Measurements from ENCODE around the gene CCR4.
A peak's percentile ranks its signal among the peaks of the same experiment; 100 is the strongest.
"Not testable (repeated sequence)": the region's sequence is repeated elsewhere in the genome, so short reads cannot be mapped to it uniquely, and the experiment has no call there.

The CCR4 gene

DNA sequence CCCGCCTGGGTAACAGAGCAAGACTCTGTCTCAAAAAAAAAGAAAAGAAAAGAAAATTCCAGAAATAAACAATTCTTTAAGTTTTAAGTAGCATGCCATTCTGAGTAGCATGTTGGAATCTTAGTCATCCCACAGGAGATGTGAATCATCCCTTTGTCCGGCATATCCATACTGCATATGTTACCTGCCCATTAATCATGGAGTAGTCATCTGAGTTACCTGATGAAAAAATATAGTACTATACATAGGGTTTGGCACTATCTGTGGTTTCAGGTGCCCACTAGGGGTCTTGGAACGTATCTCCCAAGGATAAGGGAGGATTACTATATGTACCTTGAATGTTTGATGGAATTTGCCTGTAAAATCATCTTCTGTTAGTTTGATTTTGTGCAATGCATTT, 6.3 kb upstream of the CCR4 start:
- Mint-ChIP-seq H3K4me3 (no peak overlapping the region), H3K9me3 (no peaks in the 10 kb centered on the region), H3K36me3 (ENCODE audit: low read depth) (no peaks in the 10 kb centered on the region), H3K4me1 (ENCODE audit: low read depth) (peaks cover 25% of the 10 kb centered on the region), H3K27me3 (no peaks in the 10 kb centered on the region), H3K27ac (no peak overlapping the region)
- no peak for DNase-seq

DNA sequence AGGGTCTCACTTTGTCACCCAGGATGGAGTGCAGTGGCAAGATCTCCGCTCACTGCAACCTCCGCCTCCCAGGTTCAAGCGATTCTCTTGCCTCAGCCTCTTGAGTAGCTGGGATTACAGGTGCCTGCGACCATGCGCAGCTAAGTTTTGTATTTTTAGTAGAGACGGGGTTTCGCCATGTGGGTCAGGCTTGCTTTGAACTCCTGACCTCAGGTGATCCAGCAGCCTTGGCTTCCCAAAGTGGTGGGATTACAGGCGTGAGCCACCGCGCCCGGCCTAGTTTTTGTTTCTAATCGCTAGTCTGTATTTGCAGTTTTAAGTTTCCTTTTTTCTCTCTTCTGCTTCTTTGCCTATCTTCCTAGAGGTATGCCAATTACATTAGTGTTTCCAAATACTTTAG, 5.8 kb upstream of the CCR4 start:
- not testable (repeated sequence) for H3K4me3 Mint-ChIP-seq; DNase-seq; H3K9me3 Mint-ChIP-seq; H3K27me3 Mint-ChIP-seq; H3K27ac Mint-ChIP-seq; H3K36me3 Mint-ChIP-seq (ENCODE audit: low read depth)
- H3K4me1 Mint-ChIP-seq (ENCODE audit: low read depth) = peaks cover 30% of the 10 kb centered on the region

- Mint-ChIP-seq H3K4me3 (no peak overlapping the region), H3K9me3 (no peaks in the 10 kb centered on the region), H3K27ac (no peak overlapping the region), H3K27me3 (no peaks in the 10 kb centered on the region), H3K4me1 (ENCODE audit: low read depth) (peaks cover 42% of the 10 kb centered on the region), H3K36me3 (ENCODE audit: low read depth) (peaks cover 7% of the 10 kb centered on the region)
- DNase-seq = no peak
Observed at GRCh38 chr3:32946973-32947788, 4.3 kb upstream of the CCR4 start.

DNA sequence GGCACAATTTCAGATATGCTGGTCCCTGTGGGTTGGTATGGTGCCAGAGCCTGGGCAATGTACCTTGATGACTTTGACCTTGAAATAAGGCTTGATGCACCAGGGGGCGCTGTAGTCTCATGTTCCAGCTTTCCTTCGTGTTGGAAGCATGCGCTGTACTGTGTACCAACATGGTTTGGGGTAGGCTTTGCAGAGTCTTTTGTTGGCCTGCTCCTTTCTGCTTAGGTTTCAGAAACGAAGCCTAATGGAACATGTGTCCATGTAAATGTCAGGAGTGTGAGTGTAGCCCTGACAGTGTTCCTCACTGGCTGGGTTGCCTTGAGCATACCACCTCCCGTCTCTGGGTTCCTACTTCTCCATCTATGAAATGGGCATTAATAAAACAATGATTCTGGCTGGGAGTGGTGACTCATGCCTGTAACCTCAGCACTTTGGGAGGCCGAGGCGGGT, 3.6 kb upstream of the CCR4 start:
- Mint-ChIP-seq H3K27ac (peak overlapping the region; percentile 53), H3K27me3 (no peaks in the 10 kb centered on the region), H3K4me3 (no peak overlapping the region), H3K9me3 (no peaks in the 10 kb centered on the region), H3K36me3 (ENCODE audit: low read depth) (peaks cover 14% of the 10 kb centered on the region), H3K4me1 (ENCODE audit: low read depth) (peaks cover 47% of the 10 kb centered on the region)
- DNase-seq = peak; percentile 95

DNA sequence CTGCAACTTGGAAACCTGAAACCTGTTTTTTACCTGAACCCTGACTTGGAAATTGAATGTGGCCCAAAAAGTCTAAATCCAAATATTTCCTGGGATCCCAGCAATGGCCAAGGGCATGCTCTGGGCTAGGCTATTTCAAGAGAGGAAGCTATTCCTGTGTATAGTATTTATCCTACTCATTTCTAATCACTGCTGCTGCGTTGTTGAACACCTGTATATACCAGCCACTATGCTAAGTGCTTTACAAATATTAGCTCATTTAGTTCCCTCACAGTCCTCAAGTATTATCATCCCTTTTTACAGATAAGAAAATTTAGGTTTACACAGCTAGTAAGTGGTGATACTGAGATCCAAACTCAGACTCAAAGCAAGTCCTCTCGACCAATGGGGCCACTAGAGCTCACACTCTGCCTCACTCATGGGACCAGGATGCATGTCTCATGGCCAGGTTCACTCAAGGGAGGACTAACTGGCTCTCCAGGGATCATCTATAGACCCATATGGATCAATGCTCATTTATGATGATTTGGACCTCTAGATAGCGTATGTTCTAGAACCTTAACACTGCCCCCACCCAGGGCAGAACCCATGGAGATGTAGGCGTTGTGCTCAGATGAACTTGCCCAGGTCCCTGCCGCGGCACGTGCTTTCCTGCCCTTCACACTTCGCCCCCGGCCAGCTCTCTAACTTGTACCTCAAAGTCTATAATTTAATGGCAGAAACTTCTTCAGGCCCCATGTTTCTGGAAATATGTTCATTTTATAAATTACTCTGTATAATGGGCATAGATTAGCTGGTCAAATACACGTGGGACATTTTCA, 2.6 kb upstream of the CCR4 start:
- Mint-ChIP-seq H3K9me3 (no peaks in the 10 kb centered on the region), H3K36me3 (ENCODE audit: low read depth) (peaks cover 24% of the 10 kb centered on the region), H3K4me1 (ENCODE audit: low read depth) (peaks cover 58% of the 10 kb centered on the region), H3K27me3 (no peaks in the 10 kb centered on the region), H3K4me3 (no peak overlapping the region), H3K27ac (no peak overlapping the region)
- DNase-seq = no peak

DNA sequence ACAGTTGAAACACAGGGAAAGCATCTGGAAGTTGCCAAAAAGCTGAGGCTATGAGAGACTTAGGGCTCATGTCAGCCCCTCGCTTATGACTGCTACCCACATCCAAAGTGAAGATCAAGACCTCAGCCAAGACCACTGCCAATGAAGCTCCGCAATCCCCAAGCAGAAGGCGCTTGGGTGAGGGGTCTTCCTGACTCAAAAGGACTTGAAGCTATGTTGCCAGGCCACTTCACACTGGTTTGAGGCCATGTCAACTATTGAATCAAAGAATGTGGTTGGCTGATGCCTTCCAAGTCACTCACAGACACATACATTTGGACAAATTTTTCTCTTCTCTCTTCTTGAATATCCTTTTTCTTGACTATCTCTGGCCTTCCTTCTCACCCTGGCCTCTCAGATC, 928 bp upstream of the CCR4 start:
- H3K9me3 Mint-ChIP-seq = no peaks in the 10 kb centered on the region
- peak overlapping the region; percentile 68 for H3K27ac Mint-ChIP-seq
- no peaks in the 10 kb centered on the region for H3K27me3 Mint-ChIP-seq
- H3K4me3 Mint-ChIP-seq = peak overlapping the region; percentile 22
- DNase-seq = no peak
- peaks cover 37% of the 10 kb centered on the region for H3K36me3 Mint-ChIP-seq (ENCODE audit: low read depth)
- peaks cover 69% of the 10 kb centered on the region for H3K4me1 Mint-ChIP-seq (ENCODE audit: low read depth)

- no peak for DNase-seq
- Mint-ChIP-seq H3K4me3 (peak overlapping the region; percentile 86), H3K27me3 (no peaks in the 10 kb centered on the region), H3K36me3 (ENCODE audit: low read depth) (peaks cover 50% of the 10 kb centered on the region), H3K4me1 (ENCODE audit: low read depth) (peaks cover 69% of the 10 kb centered on the region), H3K27ac (peak overlapping the region; percentile 92), H3K9me3 (no peaks in the 10 kb centered on the region)
Observed at GRCh38 chr3:32952369-32953077, 1.1 kb downstream of the CCR4 start.

GRCh38 chr3:32954506-32954905, 3.1 kb downstream of the CCR4 start:
- no peaks in the 10 kb centered on the region for H3K27me3 Mint-ChIP-seq
- no peak overlapping the region for H3K27ac Mint-ChIP-seq
- peak overlapping the region; percentile 86 for H3K4me3 Mint-ChIP-seq
- peaks cover 62% of the 10 kb centered on the region for H3K36me3 Mint-ChIP-seq (ENCODE audit: low read depth)
- H3K4me1 Mint-ChIP-seq (ENCODE audit: low read depth) = peaks cover 66% of the 10 kb centered on the region
- H3K9me3 Mint-ChIP-seq = no peaks in the 10 kb centered on the region
- DNase-seq = no peak

DNA sequence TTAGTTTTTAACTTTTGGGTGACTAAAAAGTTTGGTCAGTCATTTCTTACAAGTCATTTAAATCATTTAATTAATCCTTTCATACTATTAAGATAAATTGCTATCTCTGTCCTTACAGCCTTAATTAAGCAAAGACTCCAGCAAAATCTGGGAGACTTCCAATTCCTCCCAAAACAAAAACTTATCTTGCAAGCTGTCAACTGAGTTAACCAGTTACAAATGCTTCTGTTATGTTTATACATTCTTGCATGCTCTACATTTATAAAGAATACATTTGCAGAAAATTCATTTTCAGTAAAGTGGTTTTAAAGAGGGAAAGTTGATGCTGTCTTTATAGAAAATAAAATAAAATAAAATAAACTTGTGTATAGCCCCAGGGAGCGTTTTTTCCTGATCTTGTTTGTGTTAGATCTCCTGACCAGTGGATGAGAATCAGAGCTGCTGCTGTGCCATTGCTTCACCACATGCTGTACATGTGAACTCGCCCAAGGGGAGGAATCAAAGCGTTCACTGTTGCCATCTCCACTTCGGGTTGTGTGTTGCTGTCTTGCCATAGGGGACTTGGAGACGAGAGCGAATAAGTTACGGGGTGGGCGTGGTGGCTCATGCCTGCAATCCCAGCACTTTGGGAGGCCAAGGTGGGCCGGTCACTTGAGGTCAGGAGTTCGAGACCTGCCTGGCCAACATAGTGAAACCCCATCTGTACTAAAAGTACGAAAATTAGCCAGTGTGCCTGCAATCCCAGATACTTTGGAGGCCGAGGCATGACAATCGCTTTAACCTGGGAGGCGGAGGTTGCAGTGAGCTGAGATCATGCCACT, 5.5 kb downstream of the CCR4 start:
- H3K4me3 Mint-ChIP-seq = peak overlapping the region; percentile 62
- DNase-seq = no peak
- H3K27me3 Mint-ChIP-seq = no peaks in the 10 kb centered on the region
- H3K27ac Mint-ChIP-seq = no peak overlapping the region
- H3K9me3 Mint-ChIP-seq = no peaks in the 10 kb centered on the region
- peaks cover 58% of the 10 kb centered on the region for H3K36me3 Mint-ChIP-seq (ENCODE audit: low read depth)
- H3K4me1 Mint-ChIP-seq (ENCODE audit: low read depth) = peaks cover 69% of the 10 kb centered on the region

DNA sequence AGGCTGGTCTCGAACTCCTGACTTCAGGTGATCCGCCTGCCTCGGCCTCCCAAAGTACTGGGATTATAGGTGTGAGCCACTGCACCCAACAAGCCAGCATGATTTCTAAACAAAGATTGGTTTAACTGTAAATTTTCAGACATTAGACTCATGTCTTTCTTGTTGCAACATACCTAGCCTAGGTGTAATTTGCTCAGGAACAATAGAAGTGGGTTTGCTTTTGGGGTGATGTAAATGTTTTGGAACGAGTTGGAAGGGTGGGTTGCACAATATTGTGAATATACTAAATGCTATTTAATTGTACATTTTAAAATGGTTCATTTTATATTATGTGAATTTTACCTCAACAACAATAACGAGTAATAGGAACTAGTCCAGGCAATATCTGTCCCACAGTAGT, 7.1 kb downstream of the CCR4 start:
- Mint-ChIP-seq H3K27me3 (no peaks in the 10 kb centered on the region), H3K4me3 (no peak overlapping the region), H3K36me3 (ENCODE audit: low read depth) (peaks cover 43% of the 10 kb centered on the region), H3K4me1 (ENCODE audit: low read depth) (peaks cover 61% of the 10 kb centered on the region), H3K9me3 (no peaks in the 10 kb centered on the region), H3K27ac (no peak overlapping the region)
- DNase-seq = no peak

GRCh38 chr3:32959371-32959770, 7.9 kb downstream of the CCR4 start:
- Mint-ChIP-seq H3K4me1 (ENCODE audit: low read depth) (peaks cover 61% of the 10 kb centered on the region), H3K27ac (peak overlapping the region; percentile 96), H3K9me3 (peaks cover 7% of the 10 kb centered on the region), H3K27me3 (no peaks in the 10 kb centered on the region), H3K36me3 (ENCODE audit: low read depth) (peaks cover 42% of the 10 kb centered on the region), H3K4me3 (no peak overlapping the region)
- no peak for DNase-seq

DNA sequence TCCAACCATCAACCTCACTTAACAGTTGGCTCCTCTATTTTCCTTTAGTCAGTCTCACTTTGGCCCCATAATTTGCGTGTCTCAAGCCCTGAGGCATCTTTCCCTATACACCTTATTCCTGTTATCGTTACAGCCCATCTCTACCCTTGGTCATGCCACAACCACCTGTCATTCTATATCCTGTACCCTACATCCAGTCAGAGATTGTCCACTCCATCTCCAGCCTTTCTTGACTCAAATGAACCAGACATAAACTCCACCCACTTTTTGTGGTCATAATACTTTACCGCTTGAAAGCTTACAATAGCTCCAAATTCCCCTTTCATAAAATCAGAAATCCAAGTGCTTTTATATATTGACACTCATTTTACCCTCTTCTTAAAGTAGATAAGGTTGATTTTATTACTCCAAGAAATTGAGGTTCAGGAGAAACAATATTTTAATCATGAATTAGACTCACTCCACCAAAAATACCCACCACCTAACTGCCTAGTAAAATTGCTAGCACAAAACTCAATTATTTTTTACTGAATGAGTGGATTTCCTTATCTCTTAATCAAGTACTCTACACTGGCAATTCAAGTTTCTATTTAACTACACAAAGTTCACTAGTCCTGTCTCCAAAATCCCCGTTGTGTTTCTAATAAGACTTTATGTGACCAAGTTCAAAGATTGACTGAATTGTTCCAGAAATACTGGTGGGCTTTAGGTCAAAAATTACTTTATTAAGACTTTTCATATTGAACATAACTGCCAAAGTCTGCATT, 9.1 kb downstream of the CCR4 start:
- Mint-ChIP-seq H3K27ac (peak overlapping the region; percentile 96), H3K4me3 (peak overlapping the region; percentile 38), H3K4me1 (ENCODE audit: low read depth) (peaks cover 65% of the 10 kb centered on the region), H3K27me3 (no peaks in the 10 kb centered on the region), H3K9me3 (peaks cover 15% of the 10 kb centered on the region), H3K36me3 (ENCODE audit: low read depth) (peaks cover 47% of the 10 kb centered on the region)
- DNase-seq = no peak

DNA sequence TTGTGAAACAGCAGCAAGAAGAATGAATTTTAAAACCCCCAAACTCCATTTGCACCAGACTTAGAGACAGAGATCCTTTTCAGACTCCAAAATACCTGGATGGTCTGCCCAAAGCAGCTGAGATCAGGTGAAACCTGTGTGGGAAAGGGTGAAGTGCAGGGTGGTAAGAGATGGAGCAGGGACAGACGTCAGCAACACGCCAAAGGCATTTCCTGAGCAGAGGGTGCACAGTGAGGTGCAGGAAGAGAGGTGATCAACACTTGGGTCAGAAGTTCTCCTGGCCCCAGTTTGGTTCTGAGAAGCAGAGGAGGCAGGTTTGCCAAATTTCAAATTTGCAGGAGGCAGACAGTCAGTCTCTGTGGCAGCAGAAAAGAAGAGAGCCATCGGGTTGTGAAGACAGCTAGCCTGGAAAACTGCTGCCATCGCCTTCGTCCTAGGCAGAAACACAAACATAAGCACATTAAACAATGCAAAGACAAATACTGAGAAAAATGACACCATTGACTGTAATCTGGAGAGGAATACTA, 9.8 kb downstream of the CCR4 start:
- Mint-ChIP-seq H3K9me3 (peaks cover 18% of the 10 kb centered on the region), H3K27me3 (no peaks in the 10 kb centered on the region), H3K36me3 (ENCODE audit: low read depth) (peaks cover 51% of the 10 kb centered on the region), H3K27ac (peak overlapping the region; percentile 96), H3K4me3 (peak overlapping the region; percentile 38), H3K4me1 (ENCODE audit: low read depth) (peaks cover 65% of the 10 kb centered on the region)
- no peak for DNase-seq
